ENCODE data around the gene KLF3.

Gene KLF3

DNA sequence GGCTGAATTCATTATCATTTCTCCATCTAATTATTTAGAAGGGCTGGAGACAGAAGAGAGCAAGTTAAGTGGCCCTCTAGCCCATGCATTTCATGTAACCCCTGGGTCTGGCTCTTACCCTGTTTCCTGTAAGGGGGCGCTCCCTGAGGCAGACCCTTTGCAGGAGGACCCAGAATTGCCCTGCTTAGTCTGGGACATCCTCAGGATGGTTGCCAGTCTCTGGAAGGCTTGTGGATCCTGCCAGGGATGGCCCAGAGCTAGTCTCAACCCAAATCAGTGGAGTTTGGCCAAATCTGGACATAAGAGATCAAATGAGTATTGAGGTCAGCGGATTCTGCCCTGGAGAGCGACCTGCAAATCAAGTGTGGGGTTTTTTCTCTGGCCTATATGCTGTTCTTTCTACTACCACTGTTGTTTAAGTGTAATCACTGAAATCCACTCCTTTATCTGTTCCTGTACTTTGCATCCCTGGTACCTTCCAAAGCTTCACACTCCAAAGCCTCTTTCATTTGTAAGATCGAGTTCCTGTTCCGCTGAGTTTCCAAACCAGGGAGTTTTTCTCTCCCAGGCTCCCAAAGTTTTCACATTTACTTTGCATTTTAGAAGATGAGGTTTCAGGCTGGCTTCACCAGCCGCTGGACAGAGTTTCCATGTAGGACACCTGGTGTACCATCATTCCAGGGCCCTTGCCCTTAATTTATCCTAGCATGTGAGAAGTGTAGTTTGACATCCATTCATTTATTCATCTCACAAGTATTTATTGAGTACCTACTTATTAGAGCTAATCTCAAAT, 6.3 kb downstream of the KLF3 start:
- TF ChIP-seq CTCF (conservative IDR thresholded peaks at IDR 0.05; ENCODE audit: low read depth, low read length) = no peak
- H3K4me3 ChIP-seq (ENCODE audit: low read length) = no peak overlapping the region
- DNase-seq (ENCODE audit: low read depth) = no peak

DNA sequence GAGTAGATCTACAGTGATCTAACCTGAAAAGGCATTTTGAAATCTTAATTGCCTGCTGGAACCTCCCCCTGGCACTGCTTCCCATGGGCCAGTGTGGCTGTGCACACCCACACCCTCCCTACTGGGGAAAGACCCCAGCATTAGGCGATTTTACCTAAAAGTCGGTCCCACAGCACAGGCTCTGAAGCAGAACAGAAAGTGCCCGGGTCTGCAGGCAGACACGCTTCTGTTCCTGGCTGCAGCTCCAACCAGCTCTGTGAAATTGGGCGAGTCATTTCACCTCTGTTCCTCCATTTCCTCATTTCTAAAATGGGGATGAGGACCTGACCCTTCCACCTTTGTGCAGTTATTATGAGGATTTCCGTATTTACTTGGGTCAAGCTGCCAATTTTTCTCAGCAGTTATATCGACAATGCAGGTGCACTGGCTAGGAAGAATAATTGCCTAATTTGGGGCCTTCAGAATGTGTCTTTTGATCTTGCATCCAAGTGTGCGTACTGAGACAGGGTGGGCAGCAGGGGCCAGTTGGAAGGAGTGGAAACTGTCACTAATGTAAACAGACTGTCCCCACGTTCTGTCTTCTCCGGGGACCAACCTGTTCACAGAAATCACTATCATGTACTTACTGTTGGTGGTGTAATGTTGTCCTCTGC, 7.1 kb downstream of the KLF3 start:
- DNase-seq (ENCODE audit: low read depth) = no peak
- no peak overlapping the region for H3K4me3 ChIP-seq (ENCODE audit: low read length)
- no peak for TF ChIP-seq CTCF (conservative IDR thresholded peaks at IDR 0.05; ENCODE audit: low read depth, low read length)

DNA sequence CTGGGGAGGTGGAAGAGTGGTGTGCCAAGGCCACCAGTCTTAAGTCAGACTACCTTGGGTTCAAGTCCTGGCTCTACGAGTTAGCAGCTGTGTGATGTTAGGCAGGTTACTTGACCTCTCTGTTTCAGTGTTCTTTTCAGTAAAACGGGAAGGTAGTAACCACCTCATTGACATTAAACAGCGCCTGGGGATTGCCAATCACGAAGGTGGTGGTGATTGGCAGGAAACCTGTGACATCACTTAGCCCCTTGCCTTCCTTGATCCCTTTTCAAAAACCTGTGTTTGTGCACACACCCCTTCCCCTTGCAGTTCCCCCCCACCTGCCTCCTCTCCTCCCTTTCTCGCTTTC, 7.6 kb downstream of the KLF3 start:
- TF ChIP-seq CTCF (conservative IDR thresholded peaks at IDR 0.05; ENCODE audit: low read depth, low read length) = no peak
- H3K4me3 ChIP-seq (ENCODE audit: low read length) = no peak overlapping the region
- no peak for DNase-seq (ENCODE audit: low read depth)

DNA sequence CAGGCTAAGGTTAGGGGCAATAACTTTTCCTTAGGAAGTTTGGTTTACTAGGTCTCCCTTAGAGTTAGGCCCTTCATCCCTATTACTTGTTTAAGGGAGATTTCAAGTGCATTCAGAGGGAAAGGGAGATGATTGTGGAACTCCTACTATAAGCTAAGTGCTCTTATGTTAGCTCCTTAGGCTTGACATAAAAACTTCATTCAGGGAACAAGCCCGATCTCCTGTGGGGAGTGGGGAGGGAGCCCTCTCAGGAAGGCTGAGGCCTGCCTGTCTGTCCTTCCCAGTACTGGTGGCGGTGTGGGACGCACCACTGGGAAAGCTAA, 8.0 kb downstream of the KLF3 start:
- TF ChIP-seq CTCF (conservative IDR thresholded peaks at IDR 0.05; ENCODE audit: low read depth, low read length) = no peak
- no peak for DNase-seq (ENCODE audit: low read depth)
- no peak overlapping the region for H3K4me3 ChIP-seq (ENCODE audit: low read length)

DNA sequence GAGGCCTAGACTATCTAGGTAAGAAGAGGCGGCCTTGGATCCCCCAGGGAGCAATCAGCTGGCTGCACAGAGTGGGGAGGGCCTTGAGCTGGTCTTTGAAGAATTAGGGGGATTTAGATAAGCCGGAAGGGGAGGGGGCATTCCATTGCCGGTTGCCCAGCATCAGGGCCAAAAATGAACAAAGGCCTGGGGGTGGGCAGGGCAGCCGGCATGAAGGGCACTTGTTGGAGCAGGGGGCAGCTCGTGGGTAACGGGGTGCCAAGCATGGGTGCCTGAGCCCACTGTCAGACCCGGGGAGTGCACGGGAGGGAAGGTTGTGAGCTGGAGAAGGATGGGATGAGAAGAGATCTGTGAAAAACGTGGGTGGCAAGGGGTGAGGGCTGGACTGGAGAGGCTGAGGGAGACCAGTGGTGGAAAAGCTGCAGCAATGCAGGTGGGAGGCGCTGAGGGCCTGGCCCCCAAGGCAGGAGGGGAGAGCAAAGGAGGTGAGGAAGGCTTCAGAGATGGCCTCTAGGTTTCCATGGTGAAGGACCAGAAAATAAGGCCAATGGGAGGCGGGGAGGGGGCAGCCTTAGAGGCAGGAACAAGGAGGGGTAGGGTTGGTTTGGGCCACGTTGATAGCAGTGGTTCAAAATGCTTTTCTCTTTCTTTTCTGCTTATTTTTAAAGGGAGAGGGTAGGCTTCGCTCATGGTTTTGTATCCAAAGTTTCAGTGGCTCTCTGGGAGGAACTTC, 8.6 kb downstream of the KLF3 start:
- no peak for TF ChIP-seq CTCF (conservative IDR thresholded peaks at IDR 0.05; ENCODE audit: low read depth, low read length)
- no peak for DNase-seq (ENCODE audit: low read depth)
- no peak overlapping the region for H3K4me3 ChIP-seq (ENCODE audit: low read length)

- no peak overlapping the region for H3K4me3 ChIP-seq (ENCODE audit: low read length)
- DNase-seq (ENCODE audit: low read depth) = no peak
- TF ChIP-seq CTCF (conservative IDR thresholded peaks at IDR 0.05; ENCODE audit: low read depth, low read length) = no peak
These were observed 9.4 kb downstream of the KLF3 start for GRCh38 chr4:38673130-38673978.

Data from retinal pigment epithelial cell (primary cell).